Cardiac muscle cell (in vitro differentiated cells and primary cell): Measurements from ENCODE around the gene ADGRA1. TPM values are rescaled to one million over a fixed set of nuclear protein-coding genes. Genes with fewer than 3 reads are reported as not detected.

Experiments used
- DNase-seq, 2 donors: peaks; one replicate each; pipeline versions ENCODE4 v3.0.0 to v3.0.0-alpha.2; 2010 to 2017; ENCODE audit warnings: low read depth in 1 of 2, low spot score in 1 of 2
- H3K27ac ChIP-seq: fragments of 200-600 bp; sonication (generic); 2 replicates; pipeline ENCODE4 v1.5.1; 2016
- H3K27me3 ChIP-seq: fragments of 200-600 bp; sonication (generic); 2 replicates; pipeline ENCODE4 v1.6.0; 2016; ENCODE audit warnings: control low read depth
- H3K36me3 ChIP-seq: fragments of 200-600 bp; sonication (generic); 2 replicates; pipeline ENCODE4 v1.5.1; 2016; ENCODE audit warnings: control low read depth
- H3K4me1 ChIP-seq: fragments of 200-600 bp; sonication (generic); 2 replicates; pipeline ENCODE4 v1.8.1; 2017; ENCODE audit warnings: low read depth, mild to moderate bottlenecking, mixed run types
- H3K4me3 ChIP-seq: fragments of 200-600 bp; sonication (generic); 2 replicates; pipeline ENCODE4 v1.5.1; 2016; ENCODE audit warnings: mild to moderate bottlenecking
- H3K9me3 ChIP-seq: fragments of 200-600 bp; sonication (generic); 2 replicates; pipeline ENCODE4 v1.5.1; 2017; ENCODE audit warnings: low read depth, mild to moderate bottlenecking, control low read depth
- polyA plus RNA-seq: library from polyadenylated mRNA; unstranded; fragments of >200 nt; fragmentation: Nextera tagmentation; extraction: Ambion mirVana; gene quantifications from 2 replicates; pipeline ENCODE4 v1.2.1, GENCODE V29; 2016
- total RNA-seq: library from RNA; depleted of rRNA; stranded (reverse); fragments of >200 nt; gene quantifications from 2 replicates; pipeline ENCODE4 v1.2.3, GENCODE V29; 2016
- TF ChIP-seq, protein P1 (sequence below): IDR thresholded peaks from 2 replicates; pipeline ENCODE4 v1.5.1; 2012; ENCODE audit warnings: low read depth, mild to moderate bottlenecking, low read length

Gene ADGRA1
- total and polyA plus RNA-seq, 2 experiments from 2014 or later: 0.24 to 0.67 TPM

DNA sequence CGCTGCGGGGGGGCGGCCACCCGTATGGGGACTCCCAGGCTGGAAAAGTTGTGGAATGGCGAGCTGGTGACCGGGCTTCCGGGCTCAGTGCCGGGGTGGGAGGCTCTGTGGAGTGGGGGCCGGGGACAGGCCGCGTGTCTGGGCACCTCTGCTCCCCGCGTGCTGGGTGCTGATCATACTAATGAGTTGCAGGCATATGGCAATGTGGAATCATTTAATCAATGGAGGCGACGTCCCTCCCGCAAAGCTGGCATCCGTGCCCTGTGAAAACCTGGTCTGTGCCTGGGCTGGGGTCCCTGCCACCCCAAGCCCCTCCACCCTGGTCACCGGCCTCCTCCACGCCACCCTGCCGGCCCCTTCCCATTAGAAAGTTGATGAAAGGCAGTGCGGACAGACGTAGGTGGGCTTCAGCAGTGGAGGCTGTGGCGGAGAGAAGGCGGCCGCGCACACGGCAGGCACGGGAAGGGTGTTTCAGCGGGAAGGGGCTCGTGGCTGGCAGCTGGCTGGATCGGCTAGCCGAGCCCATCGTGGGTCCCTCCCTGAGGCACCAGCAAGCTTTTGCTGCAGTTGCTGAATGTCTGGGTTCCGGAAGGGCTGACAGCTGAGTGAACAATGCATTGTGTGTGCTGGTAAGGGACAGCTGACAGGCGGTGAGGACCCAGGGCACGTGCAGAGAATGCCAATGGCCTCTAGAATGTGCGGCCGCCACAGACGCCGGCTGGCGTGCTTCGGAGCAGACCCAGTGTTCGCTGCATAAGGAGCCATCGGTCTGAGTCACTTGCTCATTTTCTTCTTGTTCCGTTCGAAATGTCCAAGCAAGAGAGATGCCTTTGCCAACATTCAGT lies 1.5 kb downstream of the ADGRA1 start:
- Histone ChIP-seq H3K27ac (no peak overlapping the region), H3K36me3 (no peaks in the 10 kb centered on the region)

DNA sequence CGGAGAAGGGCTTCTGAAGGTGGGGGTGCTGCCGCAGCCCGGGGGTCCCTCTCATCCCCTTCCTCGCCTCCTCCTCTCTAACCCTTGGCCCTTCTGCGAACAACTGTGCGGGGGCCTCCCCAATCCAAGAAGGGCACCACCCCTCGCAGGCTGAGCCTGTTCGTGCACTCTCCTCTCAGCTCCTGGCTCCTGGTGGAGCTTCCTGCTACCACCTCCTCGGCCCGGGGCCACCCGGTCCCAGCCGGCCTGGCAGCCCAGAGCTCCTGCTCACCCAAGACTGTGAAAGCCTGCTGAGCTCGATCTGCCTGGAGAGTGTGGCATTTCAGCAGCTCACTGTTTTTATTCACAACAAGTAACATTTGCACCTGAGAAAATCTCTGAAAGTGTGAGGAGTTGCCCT lies 2.4 kb downstream of the ADGRA1 start:
- Histone ChIP-seq H3K27me3 (peaks cover 100% of the 10 kb centered on the region), H3K4me3 (no peak overlapping the region), H3K36me3 (no peaks in the 10 kb centered on the region), H3K4me1 (no peaks in the 10 kb centered on the region), H3K9me3 (no peaks in the 10 kb centered on the region), H3K27ac (no peak overlapping the region)
- DNase-seq: no peak
- TF ChIP-seq, protein P1, sequence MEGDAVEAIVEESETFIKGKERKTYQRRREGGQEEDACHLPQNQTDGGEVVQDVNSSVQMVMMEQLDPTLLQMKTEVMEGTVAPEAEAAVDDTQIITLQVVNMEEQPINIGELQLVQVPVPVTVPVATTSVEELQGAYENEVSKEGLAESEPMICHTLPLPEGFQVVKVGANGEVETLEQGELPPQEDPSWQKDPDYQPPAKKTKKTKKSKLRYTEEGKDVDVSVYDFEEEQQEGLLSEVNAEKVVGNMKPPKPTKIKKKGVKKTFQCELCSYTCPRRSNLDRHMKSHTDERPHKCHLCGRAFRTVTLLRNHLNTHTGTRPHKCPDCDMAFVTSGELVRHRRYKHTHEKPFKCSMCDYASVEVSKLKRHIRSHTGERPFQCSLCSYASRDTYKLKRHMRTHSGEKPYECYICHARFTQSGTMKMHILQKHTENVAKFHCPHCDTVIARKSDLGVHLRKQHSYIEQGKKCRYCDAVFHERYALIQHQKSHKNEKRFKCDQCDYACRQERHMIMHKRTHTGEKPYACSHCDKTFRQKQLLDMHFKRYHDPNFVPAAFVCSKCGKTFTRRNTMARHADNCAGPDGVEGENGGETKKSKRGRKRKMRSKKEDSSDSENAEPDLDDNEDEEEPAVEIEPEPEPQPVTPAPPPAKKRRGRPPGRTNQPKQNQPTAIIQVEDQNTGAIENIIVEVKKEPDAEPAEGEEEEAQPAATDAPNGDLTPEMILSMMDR: no peak

More for the DNA sequence above, 1.5 kb downstream of the ADGRA1 start:
- peaks cover 99% of the 10 kb centered on the region for H3K27me3 ChIP-seq
- no peaks in the 10 kb centered on the region for H3K9me3 ChIP-seq
- TF ChIP-seq, protein P1: no peak
- H3K4me1 ChIP-seq: no peaks in the 10 kb centered on the region
- DNase-seq: no peak
- peak overlapping the region; percentile 32 for H3K4me3 ChIP-seq

DNA sequence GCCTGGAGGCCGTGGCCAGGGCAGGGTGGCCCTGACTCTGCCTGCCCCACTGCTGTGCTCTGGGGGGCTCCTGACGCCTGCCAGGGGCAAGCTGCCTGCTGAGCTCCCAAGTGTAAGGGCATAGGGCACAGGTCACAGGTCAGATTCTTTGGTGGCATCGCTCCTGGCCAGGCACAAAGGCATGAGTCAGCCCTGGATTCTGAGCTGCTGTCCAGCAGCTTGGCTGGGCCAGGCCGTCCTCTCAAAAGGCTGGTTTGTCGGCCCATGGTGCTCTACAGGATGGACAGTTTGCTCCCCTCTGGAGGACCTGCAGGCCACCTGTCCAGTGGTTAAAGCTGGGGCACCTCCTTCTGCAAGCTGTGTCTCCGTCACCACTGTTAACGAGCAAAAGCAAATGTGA lies 2.9 kb downstream of the ADGRA1 start:
- no peak overlapping the region for H3K27ac ChIP-seq
- peaks cover 100% of the 10 kb centered on the region for H3K27me3 ChIP-seq
- TF ChIP-seq, protein P1: no peak
- no peaks in the 10 kb centered on the region for H3K9me3 ChIP-seq
- H3K4me1 ChIP-seq: no peaks in the 10 kb centered on the region
- no peak for DNase-seq
- no peak overlapping the region for H3K4me3 ChIP-seq
- no peaks in the 10 kb centered on the region for H3K36me3 ChIP-seq

DNA sequence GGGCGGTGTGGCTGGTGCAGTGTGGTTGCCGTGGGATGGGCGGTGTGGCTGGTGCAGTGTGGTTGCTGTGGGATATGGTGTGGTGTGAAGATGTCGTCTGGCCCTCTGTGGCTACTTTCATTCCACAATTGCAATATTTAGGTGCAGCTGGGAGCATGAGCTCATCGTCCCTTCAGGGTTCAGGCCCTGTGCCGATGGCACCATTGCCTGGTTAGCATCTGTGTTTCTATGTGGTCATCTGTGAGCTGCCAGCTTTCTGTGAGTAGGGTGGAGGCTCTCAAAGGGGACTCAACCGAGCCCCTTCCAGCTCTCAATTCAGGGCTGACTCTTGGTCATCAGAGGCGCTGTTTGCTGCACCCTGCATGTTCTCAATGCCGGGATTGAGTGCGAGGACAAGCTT lies 3.6 kb downstream of the ADGRA1 start:
- Histone ChIP-seq H3K4me3 (no peak overlapping the region), H3K36me3 (no peaks in the 10 kb centered on the region), H3K9me3 (no peaks in the 10 kb centered on the region), H3K27me3 (peaks cover 96% of the 10 kb centered on the region), H3K27ac (no peak overlapping the region), H3K4me1 (no peaks in the 10 kb centered on the region)
- TF ChIP-seq, protein P1: no peak
- no peak for DNase-seq

DNA sequence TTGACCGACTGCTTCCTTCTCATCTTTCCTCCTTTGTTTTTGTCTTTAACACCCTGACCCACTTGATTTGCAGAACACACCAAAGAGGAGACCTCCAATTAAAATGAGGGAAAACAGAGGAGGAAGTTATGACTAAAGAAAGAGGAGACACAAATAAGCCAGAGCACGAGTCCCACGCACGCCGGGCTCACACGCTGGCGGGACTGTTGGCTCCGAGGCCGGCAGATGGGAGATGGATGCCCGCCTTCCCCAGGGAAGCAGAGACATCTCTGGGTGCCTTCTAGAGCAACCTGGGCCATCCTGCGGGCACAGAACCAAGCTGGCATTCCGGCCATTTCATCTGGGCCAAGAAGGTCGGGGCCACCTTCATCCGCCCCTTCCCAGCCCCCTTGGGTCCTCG lies 5.6 kb downstream of the ADGRA1 start:
- DNase-seq: no peak
- Histone ChIP-seq H3K4me3 (no peak overlapping the region), H3K4me1 (no peaks in the 10 kb centered on the region), H3K27ac (no peak overlapping the region), H3K36me3 (no peaks in the 10 kb centered on the region), H3K9me3 (no peaks in the 10 kb centered on the region), H3K27me3 (peaks cover 76% of the 10 kb centered on the region)
- TF ChIP-seq, protein P1: no peak
